ENCODE results near the gene MAN1C1.
"Not testable (repeated sequence)": the region's sequence is repeated elsewhere in the genome, so short reads cannot be mapped to it uniquely, and the experiment has no call there.

The MAN1C1 gene

GRCh38 chr1:25716320-25716719 is 99.7 kb downstream of the MAN1C1 start:
- DNase-seq (ENCODE audit: low spot score), result no peak

DNA sequence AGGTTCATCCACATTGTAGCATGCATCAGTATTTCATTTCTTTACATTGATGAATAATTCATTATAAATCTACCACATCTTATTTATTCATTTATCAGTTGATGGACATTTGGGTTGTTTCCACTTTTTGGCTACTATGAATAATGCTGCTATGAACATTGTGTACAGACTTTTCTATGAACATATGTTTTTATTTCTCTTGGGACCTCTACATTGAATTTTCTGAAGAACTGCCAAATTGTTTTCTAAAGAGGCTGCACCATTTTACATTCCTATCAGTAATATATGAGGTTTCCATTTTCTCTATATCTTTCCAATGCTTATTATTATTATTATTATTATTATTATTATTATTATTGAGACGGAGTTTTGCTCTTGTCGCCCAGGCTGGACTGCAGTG is 102.1 kb downstream of the MAN1C1 start:
- DNase-seq (ENCODE audit: low spot score), result no peak

DNA sequence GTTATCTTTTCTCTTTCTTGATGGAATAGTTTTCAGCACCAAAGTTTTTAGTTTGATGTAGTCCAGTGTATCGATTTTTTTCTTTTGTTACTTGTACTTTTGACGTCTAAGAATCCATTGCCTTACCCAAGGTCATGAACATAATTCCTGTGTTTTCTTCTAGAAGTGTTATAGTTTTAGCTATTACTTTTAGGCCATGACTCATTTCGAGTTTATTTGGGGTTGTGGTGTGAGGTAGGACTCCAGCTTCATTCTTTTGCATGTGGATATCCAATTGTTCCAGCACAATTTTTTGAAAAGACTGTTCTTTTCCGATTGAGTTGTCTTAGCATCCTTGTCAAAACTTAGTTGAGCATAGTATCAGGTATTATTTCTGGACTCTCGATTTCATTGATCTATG is 104.0 kb downstream of the MAN1C1 start:
- DNase-seq (ENCODE audit: low spot score), result no peak

GRCh38 chr1:25723250-25723880 is 106.8 kb downstream of the MAN1C1 start:
- DNase-seq (ENCODE audit: low spot score), result no peak

DNA sequence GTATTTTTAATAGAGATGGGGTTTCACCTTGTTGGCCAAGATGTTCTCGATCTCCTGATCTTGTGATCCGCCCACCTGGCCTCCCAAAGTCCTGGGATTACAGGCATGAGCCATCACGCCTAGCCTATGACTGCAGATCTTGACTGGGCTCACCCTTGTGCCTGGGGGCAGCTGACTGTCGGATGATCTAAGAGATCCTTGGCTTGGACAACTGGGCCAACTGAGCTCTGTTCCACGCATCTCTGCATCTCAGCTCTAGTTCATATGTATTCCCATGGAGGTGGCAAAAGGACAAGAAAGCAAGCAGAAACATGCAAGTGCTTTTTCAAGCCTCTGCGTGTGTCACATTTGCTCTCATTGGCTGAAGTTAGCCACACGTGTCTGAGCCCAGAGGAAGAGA is 107.6 kb downstream of the MAN1C1 start:
- no peak for DNase-seq (ENCODE audit: low spot score)

DNA sequence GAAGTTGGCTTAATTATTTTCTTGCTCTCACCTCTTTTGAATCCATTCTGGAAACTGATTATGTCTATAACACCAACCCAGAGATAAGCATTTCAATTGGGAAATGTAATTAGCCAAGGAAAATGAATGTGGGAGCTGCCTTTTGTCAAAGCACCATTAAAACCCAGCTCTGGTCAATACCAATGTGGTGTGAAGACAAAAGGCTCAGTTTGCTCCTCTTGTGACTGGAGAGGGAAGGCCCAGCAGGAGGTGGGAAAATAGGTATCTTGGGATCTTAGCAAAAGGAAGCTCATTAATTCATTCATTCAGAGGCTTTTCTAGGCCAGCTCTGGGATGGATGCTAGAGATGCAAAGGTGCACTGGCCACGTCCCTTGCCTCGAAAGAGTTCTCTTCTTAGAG is 108.4 kb downstream of the MAN1C1 start:
- no peak for DNase-seq (ENCODE audit: low spot score)

DNA sequence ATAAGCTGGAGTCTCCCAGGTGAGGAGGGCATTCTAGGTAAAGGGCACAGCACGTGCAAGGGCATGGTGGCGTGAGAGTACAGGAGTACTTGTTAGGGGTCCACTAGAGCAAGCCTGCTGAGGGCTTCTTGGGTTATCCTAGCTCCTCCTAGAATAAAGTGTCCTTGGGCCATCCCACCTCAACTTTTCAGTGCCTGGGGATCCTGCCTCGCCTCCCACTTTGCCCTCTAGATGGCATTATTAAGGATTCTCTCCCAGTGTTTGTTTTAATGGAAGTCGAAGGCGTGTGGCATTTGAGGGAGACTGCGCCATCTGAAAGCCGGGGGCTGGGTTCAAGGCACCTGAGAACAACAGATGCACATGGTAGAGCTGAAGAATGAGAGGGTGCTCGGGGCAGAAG is 108.9 kb downstream of the MAN1C1 start:
- no peak for DNase-seq (ENCODE audit: low spot score)

DNA sequence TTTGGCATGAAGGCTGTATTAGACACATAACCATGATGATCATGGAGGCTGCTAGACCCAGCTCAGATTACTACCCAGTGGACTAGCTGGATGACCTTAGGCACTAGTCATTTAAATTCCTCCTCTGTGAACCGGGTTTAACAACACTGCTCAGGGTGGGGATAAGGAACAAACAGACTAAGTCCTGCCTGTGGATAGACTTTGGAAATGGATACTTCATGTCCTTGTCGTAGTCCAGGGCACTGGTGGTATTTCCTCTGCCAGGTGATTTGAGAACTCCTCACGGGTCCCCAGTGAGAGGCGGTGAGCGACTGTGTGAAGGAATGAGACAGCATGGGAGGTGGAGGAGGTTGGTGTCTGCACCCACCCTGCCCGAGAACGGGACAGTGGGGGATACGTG is 110.5 kb downstream of the MAN1C1 start:
- DNase-seq (ENCODE audit: low spot score), result no peak

DNA sequence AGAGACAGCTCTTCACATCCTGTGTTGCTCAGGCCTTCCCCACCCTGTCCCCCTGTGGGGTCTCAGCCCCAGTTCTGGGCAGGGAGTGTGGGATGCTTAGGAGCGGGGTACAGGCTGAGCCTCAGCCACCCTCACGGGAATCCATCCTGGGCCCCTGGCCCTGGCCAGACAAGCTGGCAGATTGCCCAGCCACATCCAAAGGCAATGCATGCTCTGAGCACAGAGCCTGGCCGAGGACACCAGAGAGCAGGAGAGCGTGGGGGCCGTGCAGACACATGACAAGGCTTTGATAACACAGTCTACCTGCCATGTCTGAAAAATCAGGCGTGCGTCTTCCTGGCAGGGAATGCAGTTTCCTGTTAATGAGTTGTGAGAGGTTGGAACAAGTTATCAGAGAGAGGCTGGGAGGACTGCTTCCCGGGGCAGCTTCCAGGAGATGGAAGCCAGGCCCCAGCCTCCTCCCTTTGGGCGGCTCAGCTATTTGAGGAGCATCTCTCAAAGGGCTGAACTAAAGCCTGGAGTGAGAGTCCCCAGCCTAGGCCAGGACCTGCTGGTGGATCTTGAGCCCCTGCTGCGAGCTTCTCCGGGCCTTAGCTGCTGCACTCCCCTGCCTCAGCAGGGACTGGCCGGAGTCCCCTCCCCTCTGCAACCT is 111.2 kb downstream of the MAN1C1 start:
- no peak for DNase-seq (ENCODE audit: low spot score)

- DNase-seq (ENCODE audit: low spot score), result no peak
Observed at GRCh38 chr1:25728301-25728935, 111.8 kb downstream of the MAN1C1 start.

- no peak for DNase-seq (ENCODE audit: low spot score)
Observed at GRCh38 chr1:25729045-25729444, 112.5 kb downstream of the MAN1C1 start.

DNA sequence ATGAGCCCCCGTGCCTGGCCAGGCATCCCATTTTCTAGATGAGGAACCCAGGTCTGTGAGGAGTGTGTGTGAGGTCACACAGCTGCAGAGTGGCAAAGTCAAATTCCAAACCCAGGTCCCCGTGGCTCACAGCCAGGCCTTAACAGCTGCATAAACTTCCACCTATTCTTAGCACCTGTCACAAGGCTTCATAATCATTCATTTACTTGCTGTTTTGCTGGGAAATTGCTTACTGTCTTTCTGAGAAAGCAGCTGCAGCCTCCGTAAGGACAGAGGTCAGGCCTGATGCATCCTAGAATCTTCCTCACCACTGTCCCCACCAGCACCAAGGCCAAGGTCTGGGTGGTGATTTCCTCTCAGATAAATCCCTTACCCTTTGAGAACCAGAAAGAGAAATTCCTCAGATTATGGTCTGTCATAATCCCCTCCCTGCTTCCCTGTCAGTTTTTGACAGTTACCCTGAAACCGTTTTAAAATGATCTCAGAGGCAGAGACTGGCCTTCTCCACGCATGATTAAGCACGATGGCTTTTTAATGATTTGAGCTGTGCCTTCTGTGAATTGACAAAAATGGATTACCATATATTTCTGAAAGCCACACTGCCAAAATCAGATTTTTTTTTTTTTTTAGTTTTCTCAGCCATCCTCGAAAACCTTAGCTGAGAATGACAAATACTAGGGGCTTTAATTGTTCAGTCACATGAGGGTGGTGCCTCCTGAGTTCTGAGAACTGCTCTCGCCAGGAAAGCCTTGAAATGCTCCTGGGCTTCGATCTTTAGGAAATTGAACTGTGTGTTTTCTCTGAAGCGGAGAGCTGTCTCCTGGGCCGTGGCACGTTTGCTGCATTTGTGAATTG is 113.4 kb downstream of the MAN1C1 start:
- DNase-seq (ENCODE audit: low spot score), result peak; percentile 33

GRCh38 chr1:25731148-25731547 is 114.6 kb downstream of the MAN1C1 start:
- DNase-seq (ENCODE audit: low spot score), result no peak

DNA sequence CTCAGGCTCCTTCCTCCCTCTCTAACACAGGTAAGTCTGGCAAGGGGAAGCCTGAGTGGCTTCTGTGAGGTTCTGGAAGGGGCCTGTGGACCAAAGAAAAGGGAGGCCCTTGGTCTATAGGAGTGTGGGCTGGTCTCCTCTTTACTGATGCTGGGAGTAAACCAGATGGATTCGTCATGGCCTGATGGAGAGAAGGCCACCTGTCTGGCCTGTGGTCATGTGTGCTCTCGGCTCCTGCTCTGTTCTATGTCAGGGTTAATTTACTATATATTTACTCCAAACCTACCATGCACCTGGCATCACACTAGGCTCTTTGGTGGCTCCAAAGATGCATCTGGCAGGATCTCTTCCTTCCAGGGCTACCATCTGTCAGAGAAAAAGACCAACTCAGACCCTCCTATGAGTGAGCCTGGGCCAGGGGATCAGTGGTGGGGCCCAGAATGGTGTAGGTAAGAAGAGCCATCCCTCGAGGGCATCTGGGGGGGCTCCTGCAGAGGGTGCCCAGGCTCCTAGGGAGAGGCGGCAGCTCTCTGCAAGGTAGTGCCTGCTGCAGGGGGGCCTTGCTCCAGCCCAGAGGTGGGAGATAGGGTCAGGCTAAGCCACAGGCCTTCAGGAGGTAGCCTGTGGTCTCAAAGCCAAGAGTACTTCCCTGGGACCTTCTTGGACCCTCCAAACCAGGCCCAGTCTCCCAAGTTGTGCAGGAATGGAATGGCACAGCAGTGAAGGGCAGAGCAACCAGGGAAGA is 115.2 kb downstream of the MAN1C1 start:
- DNase-seq (ENCODE audit: low spot score), result no peak

DNA sequence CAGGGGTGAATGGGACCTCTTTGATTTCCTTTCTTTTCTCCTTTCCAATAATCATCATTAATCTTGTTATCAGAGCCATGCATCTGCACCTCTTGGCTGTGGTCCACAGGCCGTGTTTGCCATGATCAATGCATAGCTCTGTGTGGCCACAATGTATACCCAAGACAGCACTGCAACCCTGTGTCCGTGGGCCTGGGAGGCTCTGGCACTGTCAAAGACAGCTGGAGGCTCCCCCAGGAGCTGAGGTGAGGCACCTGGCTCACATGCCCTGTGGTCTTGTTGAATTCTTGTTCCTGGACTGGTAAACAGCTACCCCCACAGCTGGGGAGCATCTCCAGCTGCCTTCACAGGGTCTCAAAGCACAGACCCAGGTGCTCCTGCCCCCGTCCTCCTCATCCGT is 116.2 kb downstream of the MAN1C1 start:
- DNase-seq (ENCODE audit: low spot score), result no peak

- no peak for DNase-seq (ENCODE audit: low spot score)
Observed at GRCh38 chr1:25733271-25733670, 116.7 kb downstream of the MAN1C1 start.

DNA sequence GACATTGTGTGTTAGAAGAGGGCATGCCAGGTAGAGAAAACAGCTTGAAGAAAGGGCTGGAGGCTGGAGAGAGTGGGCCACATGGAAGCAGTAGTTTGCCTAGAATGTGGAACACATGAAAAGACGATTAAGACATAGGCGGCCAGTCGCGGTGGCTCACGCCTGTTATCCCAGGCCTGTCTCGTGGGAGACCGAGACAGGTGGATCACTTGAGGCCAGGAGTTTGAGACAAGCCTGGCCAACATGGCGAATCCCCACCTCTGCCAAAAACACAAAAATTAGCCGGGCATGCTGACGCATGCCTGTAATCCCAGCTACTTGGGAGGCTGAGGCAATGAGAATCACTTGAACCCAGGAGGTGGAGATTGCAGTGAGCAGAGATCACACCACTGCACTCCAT is 118.4 kb downstream of the MAN1C1 start:
- not testable (repeated sequence) for DNase-seq (ENCODE audit: low spot score)

GRCh38 chr1:25735956-25736529 is 119.5 kb downstream of the MAN1C1 start:
- no peak for DNase-seq (ENCODE audit: low spot score)

GRCh38 chr1:25737130-25737529 is 120.5 kb downstream of the MAN1C1 start:
- no peak for DNase-seq (ENCODE audit: low spot score)

- DNase-seq (ENCODE audit: low spot score), result no peak
Observed at GRCh38 chr1:25738499-25738898, 121.9 kb downstream of the MAN1C1 start.

GRCh38 chr1:25739341-25739740 is 122.8 kb downstream of the MAN1C1 start:
- no peak for DNase-seq (ENCODE audit: low spot score)

DNA sequence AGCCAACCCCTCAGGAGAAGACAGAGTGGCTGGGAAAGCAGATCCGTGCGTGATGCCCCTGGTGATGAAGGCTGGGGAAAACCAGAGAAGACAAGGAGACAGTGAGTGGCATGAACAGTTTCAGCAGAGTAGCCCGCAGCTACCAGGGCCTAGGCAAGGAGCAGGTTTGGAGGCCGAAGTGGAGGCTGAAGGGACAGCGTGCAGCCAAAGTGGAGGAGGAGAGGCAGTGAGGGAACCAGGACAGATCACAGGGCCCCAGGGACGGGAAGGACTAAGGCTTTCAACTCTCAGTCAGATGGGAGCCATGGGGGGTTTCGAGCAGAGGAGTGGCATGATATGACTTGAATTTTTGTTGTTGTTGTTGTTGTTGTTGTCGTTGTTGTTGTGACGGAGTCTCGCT is 123.5 kb downstream of the MAN1C1 start:
- DNase-seq (ENCODE audit: low spot score), result no peak
